PFSK-1 (cell line): ENCODE results near the gene ATP6V0B.

ENCODE experiments used
- FOXP2 ChIP-seq: optimal IDR thresholded peaks from 2 replicates; pipeline ENCODE3; 2011; ENCODE audit warnings: borderline replicate concordance, control low read depth, inconsistent platforms; ENCODE audit not compliant: insufficient read depth; ENCODE audit errors: extremely low read length, extremely low read depth
- POLR2AphosphoS5 ChIP-seq: IDR thresholded peaks from 2 replicates; pipeline ENCODE4 v1.6.1; 2012; ENCODE audit warnings: low read depth, mild to moderate bottlenecking, control low read depth, low read length, moderate library complexity
- SIN3A ChIP-seq: IDR thresholded peaks from 2 replicates; pipeline ENCODE4 v1.6.1; 2012; ENCODE audit warnings: mild to moderate bottlenecking, low read length, moderate library complexity, borderline replicate concordance; ENCODE audit not compliant: insufficient read depth
- TAF1 ChIP-seq: IDR thresholded peaks from 2 replicates; pipeline ENCODE4 v1.6.1; 2012; ENCODE audit warnings: low read length, control low read depth, borderline replicate concordance; ENCODE audit not compliant: insufficient read depth
- TF ChIP-seq, protein P1 (sequence below), 2 experiments: IDR thresholded peaks; 2 replicates each; pipeline versions ENCODE4 v1.6.1 to v1.8.0; 2011 to 2012; ENCODE audit warnings: low read depth in 2 of 2, low read length in 2 of 2, control low read depth in 1 of 2, inconsistent platforms in 1 of 2, mild to moderate bottlenecking in 1 of 2, moderate library complexity in 1 of 2; ENCODE audit not compliant: insufficient read depth in 1 of 2

Gene ATP6V0B

DNA sequence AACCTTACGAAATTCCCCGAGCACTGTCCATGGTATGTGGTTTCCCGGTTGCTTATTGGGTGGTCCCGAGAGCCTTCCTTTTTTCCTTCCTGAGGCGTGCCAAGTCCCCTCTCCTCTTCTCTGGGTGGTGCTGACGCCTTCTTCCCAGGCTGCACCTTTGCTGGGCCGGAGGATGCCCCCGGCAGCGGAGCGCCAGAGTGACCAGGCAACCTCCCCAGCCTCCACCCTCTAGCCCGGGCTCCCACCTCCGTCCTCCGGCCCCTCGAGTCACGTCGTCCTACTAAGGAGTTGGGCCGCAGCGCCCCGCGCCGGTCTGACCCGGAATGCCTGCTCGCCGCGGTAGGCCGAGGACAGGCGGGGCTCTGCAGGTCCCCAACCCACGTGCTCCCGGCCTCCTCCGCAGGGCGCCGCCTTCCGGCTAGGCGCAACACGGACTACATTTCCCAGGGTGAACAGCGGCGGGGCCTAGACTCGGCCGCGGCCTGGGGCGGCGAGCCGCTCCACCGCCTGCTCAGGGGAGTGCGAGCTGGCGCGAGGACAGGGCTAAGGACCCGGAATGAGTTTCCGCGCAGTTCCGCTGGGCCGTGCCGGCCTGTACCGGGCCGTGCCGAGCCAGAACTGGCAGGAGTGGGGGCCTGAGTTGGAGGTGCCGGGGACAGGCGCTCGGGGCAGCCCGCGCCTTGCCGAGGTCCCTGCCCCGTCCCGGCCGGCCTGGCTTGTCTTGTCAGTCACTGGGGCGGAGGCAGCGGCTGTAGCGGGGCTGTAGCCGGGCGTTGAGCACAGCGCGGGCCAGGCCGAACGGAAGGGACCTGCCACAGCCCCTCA is 28.3 kb upstream of the ATP6V0B start, which contains the start of gene IPO13:
Gene IPO13, plus strand, starts transcription at position 715 of the 825 bp plus-strand sequence. CDS start 651 bp downstream, outside the sequence.
- TF ChIP-seq FOXP2 (peak; percentile 70), SIN3A (0 out of 2 replicates have a peak, but pooled peaks have one; percentile 64), TAF1 (peak; percentile 76; the same call in 1 of the 2 replicates), POLR2AphosphoS5 (peak; percentile 87)
- TF ChIP-seq, protein P1, sequence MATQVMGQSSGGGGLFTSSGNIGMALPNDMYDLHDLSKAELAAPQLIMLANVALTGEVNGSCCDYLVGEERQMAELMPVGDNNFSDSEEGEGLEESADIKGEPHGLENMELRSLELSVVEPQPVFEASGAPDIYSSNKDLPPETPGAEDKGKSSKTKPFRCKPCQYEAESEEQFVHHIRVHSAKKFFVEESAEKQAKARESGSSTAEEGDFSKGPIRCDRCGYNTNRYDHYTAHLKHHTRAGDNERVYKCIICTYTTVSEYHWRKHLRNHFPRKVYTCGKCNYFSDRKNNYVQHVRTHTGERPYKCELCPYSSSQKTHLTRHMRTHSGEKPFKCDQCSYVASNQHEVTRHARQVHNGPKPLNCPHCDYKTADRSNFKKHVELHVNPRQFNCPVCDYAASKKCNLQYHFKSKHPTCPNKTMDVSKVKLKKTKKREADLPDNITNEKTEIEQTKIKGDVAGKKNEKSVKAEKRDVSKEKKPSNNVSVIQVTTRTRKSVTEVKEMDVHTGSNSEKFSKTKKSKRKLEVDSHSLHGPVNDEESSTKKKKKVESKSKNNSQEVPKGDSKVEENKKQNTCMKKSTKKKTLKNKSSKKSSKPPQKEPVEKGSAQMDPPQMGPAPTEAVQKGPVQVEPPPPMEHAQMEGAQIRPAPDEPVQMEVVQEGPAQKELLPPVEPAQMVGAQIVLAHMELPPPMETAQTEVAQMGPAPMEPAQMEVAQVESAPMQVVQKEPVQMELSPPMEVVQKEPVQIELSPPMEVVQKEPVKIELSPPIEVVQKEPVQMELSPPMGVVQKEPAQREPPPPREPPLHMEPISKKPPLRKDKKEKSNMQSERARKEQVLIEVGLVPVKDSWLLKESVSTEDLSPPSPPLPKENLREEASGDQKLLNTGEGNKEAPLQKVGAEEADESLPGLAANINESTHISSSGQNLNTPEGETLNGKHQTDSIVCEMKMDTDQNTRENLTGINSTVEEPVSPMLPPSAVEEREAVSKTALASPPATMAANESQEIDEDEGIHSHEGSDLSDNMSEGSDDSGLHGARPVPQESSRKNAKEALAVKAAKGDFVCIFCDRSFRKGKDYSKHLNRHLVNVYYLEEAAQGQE (IDR thresholded peaks at IDR 0.05; ENCODE audit: insufficient read depth in 1 of 2, low read depth in 2 of 2, low read length in 2 of 2) = peak; percentile 85 to 96

DNA sequence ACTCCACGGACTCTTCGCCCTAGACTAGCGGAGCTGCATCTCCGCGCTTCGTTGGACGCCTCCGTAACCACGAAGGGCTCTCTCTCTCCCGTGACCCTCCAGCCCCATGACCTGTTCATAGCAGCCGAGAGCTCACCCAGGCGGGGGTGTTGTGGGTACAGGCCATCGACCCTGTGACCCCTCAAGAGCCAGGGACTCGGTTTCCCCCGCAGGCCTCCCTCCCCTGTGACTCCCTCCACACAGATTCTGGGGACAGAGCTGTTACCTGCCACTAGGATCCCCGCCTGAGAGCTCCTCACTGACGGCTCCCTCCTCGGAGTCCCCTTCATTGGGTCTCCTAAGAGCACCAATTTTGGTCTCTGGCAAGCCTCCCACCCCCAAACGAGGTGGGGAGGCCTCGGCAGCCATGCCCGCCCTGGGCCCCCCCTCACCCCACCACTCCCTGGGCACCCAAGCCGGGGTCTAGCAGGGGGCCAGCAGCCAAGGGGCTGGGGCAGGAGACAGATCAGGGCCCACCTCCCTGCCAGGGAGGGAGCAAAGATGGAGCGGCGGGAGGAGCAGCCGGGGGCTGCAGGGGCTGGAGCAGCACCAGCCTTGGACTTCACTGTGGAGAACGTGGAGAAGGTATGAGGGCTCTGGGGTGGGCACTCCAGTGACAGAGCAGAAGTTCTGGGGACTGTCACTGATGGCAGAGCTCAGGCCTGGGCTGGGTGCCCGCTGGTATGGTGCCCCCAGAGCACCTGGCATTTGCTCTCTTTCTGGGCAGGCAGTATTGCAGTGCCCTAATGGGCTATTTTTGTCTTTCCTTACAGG is 27.5 kb upstream of the ATP6V0B start:
- TF ChIP-seq TAF1 (no peak), SIN3A (no peak), POLR2AphosphoS5 (no peak)

DNA sequence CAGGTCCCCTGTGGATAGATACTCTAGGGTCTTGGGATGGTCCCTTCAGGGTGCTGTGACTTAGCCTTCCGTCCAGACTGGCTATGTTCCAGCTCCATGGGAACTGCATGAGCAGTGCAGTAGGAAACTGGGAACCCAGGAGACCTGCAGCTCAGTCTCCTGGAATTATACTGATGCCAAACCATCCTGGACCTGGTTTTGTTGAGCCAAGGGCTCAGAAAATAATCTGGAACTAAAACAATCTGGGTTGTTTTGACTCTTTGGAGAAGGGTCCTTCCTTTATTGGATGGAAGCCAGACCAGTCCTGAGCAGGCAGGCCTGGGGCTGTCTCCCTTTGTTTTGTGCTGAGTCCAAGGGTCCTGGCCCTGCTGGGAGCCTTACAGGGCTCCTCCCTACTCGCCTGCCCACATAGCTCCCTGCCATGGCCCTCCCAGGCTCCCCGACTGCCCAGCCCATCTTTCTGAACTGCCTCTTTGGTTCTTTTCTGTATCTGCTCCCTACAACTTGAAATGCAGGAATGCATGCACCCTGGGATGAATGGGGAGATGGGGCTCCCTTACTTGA is 26.8 kb upstream of the ATP6V0B start:
- TF ChIP-seq SIN3A = no peak
- no peak for TF ChIP-seq TAF1
- TF ChIP-seq FOXP2 = no peak
- TF ChIP-seq, protein P1 (IDR thresholded peaks at IDR 0.05; ENCODE audit: insufficient read depth in 1 of 2, low read depth in 2 of 2, low read length in 2 of 2) = no peak
- no peak for TF ChIP-seq POLR2AphosphoS5

DNA sequence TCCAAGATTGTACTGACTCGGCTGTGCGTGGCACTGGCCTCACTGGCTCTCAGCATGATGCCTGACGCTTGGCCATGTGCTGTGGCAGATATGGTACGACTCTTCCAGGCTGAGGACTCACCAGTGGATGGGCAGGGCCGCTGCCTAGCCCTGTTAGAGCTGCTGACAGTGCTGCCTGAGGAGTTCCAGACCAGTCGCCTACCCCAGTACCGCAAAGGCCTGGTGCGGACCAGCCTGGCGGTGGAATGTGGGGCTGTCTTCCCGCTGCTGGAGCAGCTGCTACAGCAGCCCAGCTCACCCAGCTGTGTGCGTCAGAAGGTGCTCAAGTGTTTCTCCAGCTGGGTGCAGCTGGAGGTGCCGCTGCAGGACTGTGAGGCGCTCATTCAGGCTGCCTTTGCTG is 25.1 kb upstream of the ATP6V0B start:
- TF ChIP-seq POLR2AphosphoS5 (no peak), FOXP2 (no peak), TAF1 (no peak), SIN3A (no peak)
- TF ChIP-seq, protein P1 (IDR thresholded peaks at IDR 0.05; ENCODE audit: insufficient read depth in 1 of 2, low read depth in 2 of 2, low read length in 2 of 2) = no peak
